Activated T-cell treated with anti-CD3 and anti-CD28 coated beads, Interleukin-2, amount 50 U/mL, for 24 hours (primary cell): ENCODE results near the gene NR3C1.

Experiments
- DNase-seq: peaks from one replicate; pipeline ENCODE4 v3.0.0-alpha.2; 2020
- H3K27ac Mint-ChIP-seq: 2 replicates; pipeline ENCODE4 v1.8.0; 2020; ENCODE audit warnings: mild to moderate bottlenecking, mixed read lengths
- H3K27me3 Mint-ChIP-seq: 2 replicates; pipeline ENCODE4 v1.8.0; 2020; ENCODE audit warnings: mixed read lengths
- H3K36me3 Mint-ChIP-seq: 2 replicates; pipeline ENCODE4 v1.8.0; 2020; ENCODE audit warnings: low read depth, mixed read lengths
- H3K4me1 Mint-ChIP-seq: 2 replicates; pipeline ENCODE4 v1.8.0; 2020; ENCODE audit warnings: low read depth, mixed read lengths
- H3K4me3 Mint-ChIP-seq: 2 replicates; pipeline ENCODE4 v1.8.0; 2020; ENCODE audit warnings: mild to moderate bottlenecking, moderate library complexity, mixed read lengths
- H3K9me3 Mint-ChIP-seq: 2 replicates; pipeline ENCODE4 v1.8.0; 2020; ENCODE audit warnings: mixed read lengths

NR3C1 gene

GRCh38 chr5:143374496-143375217 is 28.8 kb downstream of the NR3C1 start:
- no peaks in the 10 kb centered on the region for H3K27me3 Mint-ChIP-seq
- no peak overlapping the region for H3K4me3 Mint-ChIP-seq
- H3K4me1 Mint-ChIP-seq: peaks cover 85% of the 10 kb centered on the region
- DNase-seq: no peak
- no peaks in the 10 kb centered on the region for H3K9me3 Mint-ChIP-seq
- H3K36me3 Mint-ChIP-seq: peaks cover 57% of the 10 kb centered on the region
- peak overlapping the region; percentile 55 for H3K27ac Mint-ChIP-seq

DNA sequence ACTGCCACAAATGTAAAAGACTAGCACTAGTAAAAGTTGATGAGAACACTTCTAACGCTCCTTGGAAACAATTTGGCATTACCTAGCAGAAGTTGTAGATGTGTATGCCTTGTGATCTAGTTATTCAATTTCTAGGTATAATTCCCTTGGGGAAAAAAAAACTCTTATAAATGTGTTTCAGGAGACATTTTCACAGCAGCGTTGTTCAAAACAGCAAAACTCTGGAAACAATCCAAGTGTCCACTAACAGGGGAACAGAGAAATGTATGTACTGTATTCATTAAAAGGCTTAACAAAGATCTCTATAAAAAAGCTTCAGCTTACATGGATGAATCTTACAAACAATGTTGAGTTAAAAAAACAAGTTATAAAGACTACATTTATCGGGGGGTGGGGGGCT is 30.4 kb downstream of the NR3C1 start:
- Mint-ChIP-seq H3K4me3 (no peak overlapping the region), H3K36me3 (peaks cover 64% of the 10 kb centered on the region), H3K9me3 (peaks cover 6% of the 10 kb centered on the region), H3K4me1 (peaks cover 83% of the 10 kb centered on the region), H3K27ac (no peak overlapping the region), H3K27me3 (no peaks in the 10 kb centered on the region)
- no peak for DNase-seq

GRCh38 chr5:143372187-143372829 is 31.2 kb downstream of the NR3C1 start:
- no peak overlapping the region for H3K27ac Mint-ChIP-seq
- peaks cover 67% of the 10 kb centered on the region for H3K36me3 Mint-ChIP-seq
- H3K27me3 Mint-ChIP-seq: no peaks in the 10 kb centered on the region
- no peak overlapping the region for H3K4me3 Mint-ChIP-seq
- peaks cover 6% of the 10 kb centered on the region for H3K9me3 Mint-ChIP-seq
- H3K4me1 Mint-ChIP-seq: peaks cover 82% of the 10 kb centered on the region
- DNase-seq: no peak

DNA sequence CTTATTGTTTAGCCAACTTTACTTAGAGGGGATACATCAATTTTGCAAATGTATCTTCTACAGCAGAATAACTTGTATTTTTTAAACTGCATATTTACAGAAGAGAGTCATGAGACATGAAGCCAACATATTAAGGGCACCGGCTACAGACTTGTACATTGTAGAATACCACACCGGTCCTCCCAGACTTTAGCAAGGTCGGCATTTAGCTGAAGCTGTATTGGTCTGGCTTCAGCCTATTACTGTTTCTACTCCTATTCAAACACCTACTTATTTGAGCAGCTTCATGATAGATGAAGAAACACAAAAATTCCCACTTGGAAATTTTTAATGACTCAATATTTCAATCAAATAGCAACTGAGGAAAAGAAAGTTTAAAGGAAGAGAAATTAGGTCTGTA is 33.0 kb downstream of the NR3C1 start:
- no peak for DNase-seq
- no peak overlapping the region for H3K27ac Mint-ChIP-seq
- H3K4me3 Mint-ChIP-seq: no peak overlapping the region
- H3K4me1 Mint-ChIP-seq: peaks cover 80% of the 10 kb centered on the region
- H3K36me3 Mint-ChIP-seq: peaks cover 79% of the 10 kb centered on the region
- H3K9me3 Mint-ChIP-seq: peaks cover 12% of the 10 kb centered on the region
- H3K27me3 Mint-ChIP-seq: no peaks in the 10 kb centered on the region

- no peak for DNase-seq
- Mint-ChIP-seq H3K4me1 (peaks cover 76% of the 10 kb centered on the region), H3K9me3 (peaks cover 21% of the 10 kb centered on the region), H3K36me3 (peaks cover 52% of the 10 kb centered on the region), H3K27me3 (no peaks in the 10 kb centered on the region), H3K27ac (no peak overlapping the region), H3K4me3 (no peak overlapping the region)
These were observed 39.4 kb downstream of the NR3C1 start for GRCh38 chr5:143364061-143364460.

DNA sequence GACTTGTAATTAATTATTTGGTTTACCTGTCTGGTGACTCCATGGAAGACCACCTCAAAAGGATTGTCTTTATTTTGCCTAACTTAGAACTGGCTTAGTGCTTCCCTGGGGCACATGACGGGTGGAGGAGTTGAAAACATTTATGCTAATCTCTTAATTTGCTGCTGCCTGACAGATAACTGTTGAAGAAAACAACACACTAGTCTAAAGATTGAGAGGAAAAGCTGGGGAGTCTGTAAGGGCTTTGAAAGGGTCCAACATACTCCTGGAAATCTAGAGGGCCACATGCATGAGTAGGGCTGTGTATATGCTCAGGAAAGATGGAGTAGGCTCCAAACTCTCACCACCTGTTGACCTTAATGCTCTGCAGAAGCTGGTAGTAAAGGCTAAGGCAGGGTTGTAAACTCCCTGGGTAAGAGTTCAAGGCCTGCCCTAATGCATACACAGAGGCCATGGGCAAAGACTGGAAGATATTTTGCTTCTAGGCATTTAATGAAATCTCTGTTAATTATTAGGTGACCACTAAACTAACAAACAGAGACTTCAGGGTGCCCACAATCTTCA is 40.7 kb downstream of the NR3C1 start:
- H3K27me3 Mint-ChIP-seq: no peaks in the 10 kb centered on the region
- DNase-seq: no peak
- peaks cover 18% of the 10 kb centered on the region for H3K9me3 Mint-ChIP-seq
- peak overlapping the region; percentile 9 for H3K27ac Mint-ChIP-seq
- no peak overlapping the region for H3K4me3 Mint-ChIP-seq
- peaks cover 76% of the 10 kb centered on the region for H3K4me1 Mint-ChIP-seq
- H3K36me3 Mint-ChIP-seq: peaks cover 43% of the 10 kb centered on the region

DNA sequence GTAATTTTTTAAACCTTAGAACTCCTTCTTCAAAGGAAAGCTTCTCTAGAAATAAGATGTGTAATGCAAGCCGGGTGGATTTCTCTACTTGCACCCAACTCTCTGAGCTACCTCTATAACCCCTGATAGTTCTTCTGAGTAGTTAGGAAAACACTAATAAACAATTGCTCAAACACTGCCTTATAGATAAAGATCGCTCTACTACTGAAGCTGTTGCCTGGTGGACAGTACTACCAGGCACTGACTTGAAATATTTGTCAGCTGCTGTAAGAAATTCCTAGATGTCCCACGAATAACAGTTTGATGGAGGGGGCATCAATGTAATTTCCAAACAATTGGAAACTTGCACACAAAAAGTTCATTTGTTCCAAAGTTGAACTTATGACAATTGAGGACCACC is 42.0 kb downstream of the NR3C1 start:
- Mint-ChIP-seq H3K9me3 (peaks cover 18% of the 10 kb centered on the region), H3K4me1 (peaks cover 78% of the 10 kb centered on the region), H3K27ac (no peak overlapping the region), H3K36me3 (peaks cover 33% of the 10 kb centered on the region), H3K4me3 (no peak overlapping the region), H3K27me3 (no peaks in the 10 kb centered on the region)
- DNase-seq: no peak

DNA sequence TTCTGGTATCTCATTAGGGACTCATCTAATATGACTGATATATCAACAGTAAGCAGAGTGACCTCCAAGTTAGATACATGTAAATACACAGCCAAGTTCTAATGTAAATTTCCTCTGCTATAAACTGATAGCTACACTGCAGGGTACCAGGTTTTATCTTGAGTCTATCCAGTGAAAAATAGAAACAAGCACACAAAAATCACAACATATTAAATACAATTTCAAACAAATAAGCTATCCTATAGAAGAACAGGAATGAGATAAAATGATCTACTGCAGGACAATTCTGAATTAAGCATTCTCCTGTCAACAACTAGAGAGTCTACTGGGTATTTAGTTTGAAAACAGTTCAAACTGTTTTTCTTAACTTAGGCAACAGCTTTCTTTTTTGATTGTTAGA is 42.7 kb downstream of the NR3C1 start:
- peaks cover 78% of the 10 kb centered on the region for H3K4me1 Mint-ChIP-seq
- H3K4me3 Mint-ChIP-seq: no peak overlapping the region
- H3K27me3 Mint-ChIP-seq: no peaks in the 10 kb centered on the region
- DNase-seq: no peak
- H3K27ac Mint-ChIP-seq: peak overlapping the region; percentile 33
- H3K9me3 Mint-ChIP-seq: peaks cover 16% of the 10 kb centered on the region
- H3K36me3 Mint-ChIP-seq: peaks cover 29% of the 10 kb centered on the region

GRCh38 chr5:143359869-143360268 is 43.6 kb downstream of the NR3C1 start:
- peaks cover 80% of the 10 kb centered on the region for H3K4me1 Mint-ChIP-seq
- no peaks in the 10 kb centered on the region for H3K27me3 Mint-ChIP-seq
- peaks cover 20% of the 10 kb centered on the region for H3K36me3 Mint-ChIP-seq
- H3K27ac Mint-ChIP-seq: no peak overlapping the region
- H3K4me3 Mint-ChIP-seq: no peak overlapping the region
- peaks cover 9% of the 10 kb centered on the region for H3K9me3 Mint-ChIP-seq
- no peak for DNase-seq

DNA sequence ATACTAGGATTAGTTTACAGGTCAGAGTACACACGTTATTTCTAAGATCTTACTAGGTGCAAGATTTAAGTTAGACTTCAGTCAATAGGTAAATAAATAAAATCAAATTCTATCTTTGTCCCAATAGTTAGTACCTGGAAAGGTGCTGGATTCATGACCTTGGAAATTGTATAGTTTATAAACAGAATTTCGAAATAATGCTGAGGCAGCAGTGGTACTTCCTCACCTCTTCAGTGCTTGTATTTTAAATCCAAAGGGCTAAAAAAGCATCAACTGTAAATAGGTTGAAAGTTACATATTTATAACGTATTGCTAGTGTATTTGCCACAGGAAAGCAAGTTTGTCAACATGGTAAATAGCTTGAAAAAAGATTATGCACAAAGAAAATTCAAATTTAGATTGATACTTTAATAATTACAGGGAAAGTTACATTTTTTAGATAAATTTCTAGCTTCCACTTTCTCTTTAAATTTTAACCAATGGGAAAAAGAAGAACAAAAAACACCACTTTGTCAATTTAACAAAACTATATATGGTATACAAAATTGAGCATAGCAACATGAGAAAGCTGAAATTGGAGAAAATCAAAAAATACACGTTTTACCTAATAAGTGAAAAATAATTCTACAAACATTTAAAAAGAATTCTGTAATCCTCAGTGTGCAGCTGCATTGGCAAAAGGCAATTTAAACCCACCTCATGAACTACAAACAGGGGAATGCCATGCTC is 46.5 kb downstream of the NR3C1 start:
- Mint-ChIP-seq H3K4me1 (peaks cover 87% of the 10 kb centered on the region), H3K4me3 (no peak overlapping the region), H3K27me3 (no peaks in the 10 kb centered on the region), H3K27ac (no peak overlapping the region), H3K9me3 (no peaks in the 10 kb centered on the region), H3K36me3 (peaks cover 12% of the 10 kb centered on the region)
- DNase-seq: no peak

GRCh38 chr5:143355710-143356109 is 47.8 kb downstream of the NR3C1 start:
- H3K27ac Mint-ChIP-seq: no peak overlapping the region
- no peak for DNase-seq
- no peaks in the 10 kb centered on the region for H3K9me3 Mint-ChIP-seq
- H3K4me1 Mint-ChIP-seq: peaks cover 80% of the 10 kb centered on the region
- H3K27me3 Mint-ChIP-seq: no peaks in the 10 kb centered on the region
- no peak overlapping the region for H3K4me3 Mint-ChIP-seq
- H3K36me3 Mint-ChIP-seq: peaks cover 12% of the 10 kb centered on the region

DNA sequence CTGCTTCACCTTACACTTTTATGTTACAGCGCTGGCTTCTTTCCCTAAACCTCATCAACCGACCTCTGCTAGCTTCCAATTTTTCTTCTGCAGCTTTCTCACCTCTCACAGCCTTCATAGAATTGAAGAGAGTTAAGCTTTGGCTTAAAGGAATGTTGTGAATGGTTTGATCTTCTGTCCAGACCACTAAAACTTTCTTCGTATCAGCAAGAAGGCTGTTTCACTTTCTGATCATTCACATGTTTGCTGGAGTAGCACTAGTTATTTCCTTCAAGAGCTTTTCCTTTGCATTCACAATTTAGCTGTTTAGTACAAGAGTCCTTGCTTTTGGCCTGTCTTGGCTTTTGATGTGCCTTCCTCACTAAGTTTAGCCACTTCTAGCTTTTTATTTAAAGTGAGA is 49.5 kb downstream of the NR3C1 start:
- Mint-ChIP-seq H3K4me3 (peak overlapping the region; percentile 66), H3K9me3 (no peaks in the 10 kb centered on the region), H3K27me3 (no peaks in the 10 kb centered on the region), H3K36me3 (peaks cover 12% of the 10 kb centered on the region), H3K4me1 (peaks cover 69% of the 10 kb centered on the region), H3K27ac (peak overlapping the region; percentile 80)
- no peak for DNase-seq

DNA sequence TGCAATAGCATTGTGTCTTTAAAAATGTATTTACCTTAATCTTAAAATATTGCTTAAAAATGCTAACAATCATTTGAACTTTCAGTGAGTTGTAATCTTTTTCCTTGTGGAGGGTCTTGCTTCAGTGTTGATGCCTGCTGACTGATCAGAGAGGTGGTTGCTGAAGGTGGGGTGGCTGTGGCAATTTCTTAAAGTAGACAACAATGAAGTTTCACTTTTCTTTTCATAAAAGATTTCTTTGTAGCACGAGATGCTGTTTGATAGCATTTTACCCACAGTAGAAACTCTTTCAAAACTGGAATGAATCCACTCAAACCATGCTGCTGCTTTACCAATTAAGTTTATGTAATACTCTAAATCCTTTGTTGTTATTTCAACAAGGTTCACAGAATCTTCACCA is 50.8 kb downstream of the NR3C1 start:
- H3K4me3 Mint-ChIP-seq: peak overlapping the region; percentile 66
- H3K4me1 Mint-ChIP-seq: peaks cover 57% of the 10 kb centered on the region
- H3K9me3 Mint-ChIP-seq: no peaks in the 10 kb centered on the region
- no peak for DNase-seq
- peaks cover 15% of the 10 kb centered on the region for H3K36me3 Mint-ChIP-seq
- H3K27me3 Mint-ChIP-seq: no peaks in the 10 kb centered on the region
- H3K27ac Mint-ChIP-seq: peak overlapping the region; percentile 80

DNA sequence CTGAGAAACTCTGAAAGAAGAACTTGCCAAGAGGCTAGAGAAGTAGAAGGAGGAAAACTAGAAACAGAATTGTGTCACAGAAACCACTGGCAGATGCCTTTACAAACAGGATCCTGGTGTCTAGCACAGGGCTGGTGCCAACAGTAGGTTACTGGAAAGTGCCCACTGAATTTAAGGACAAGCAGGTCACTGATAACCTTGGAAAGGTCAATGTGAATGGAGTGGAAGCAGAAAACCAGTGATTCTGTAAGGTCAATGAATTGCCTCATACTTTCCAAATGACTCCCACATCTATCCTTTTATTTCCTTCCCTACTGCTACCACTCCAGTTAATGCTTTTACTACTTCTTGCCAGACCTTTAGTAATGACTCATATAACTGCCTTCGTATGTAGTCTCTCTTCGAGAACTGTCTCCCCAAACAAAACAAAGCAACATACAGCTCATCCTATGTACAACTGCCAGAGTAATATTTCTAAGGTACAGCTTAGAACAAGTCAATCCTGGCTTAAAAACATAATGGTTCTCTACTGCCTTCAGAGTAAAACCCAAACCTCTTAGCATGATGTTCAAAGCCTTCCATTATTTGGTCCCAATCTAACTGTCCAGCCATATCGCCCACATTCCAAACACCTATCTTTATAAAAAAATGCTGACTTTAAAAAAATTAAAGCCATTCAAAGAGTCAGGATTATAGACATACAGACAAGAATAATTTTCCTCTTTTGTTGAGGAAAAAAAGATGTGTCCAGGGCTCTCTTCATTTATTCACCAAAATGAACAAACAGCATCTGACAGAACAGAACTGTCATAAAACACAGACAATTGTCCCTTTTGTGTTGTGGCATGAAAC is 52.5 kb downstream of the NR3C1 start:
- H3K27me3 Mint-ChIP-seq: no peaks in the 10 kb centered on the region
- peaks cover 47% of the 10 kb centered on the region for H3K4me1 Mint-ChIP-seq
- H3K9me3 Mint-ChIP-seq: no peaks in the 10 kb centered on the region

More for the DNA sequence above, 52.5 kb downstream of the NR3C1 start:
- Mint-ChIP-seq H3K27ac (no peak overlapping the region), H3K4me3 (no peak overlapping the region), H3K36me3 (peaks cover 22% of the 10 kb centered on the region)
- DNase-seq: no peak
